GM18519 (cell line): Measurements from ENCODE around the gene CKAP4.

Source experiments
- ATAC-seq: cut with Tn5 transposase; IDR thresholded peaks from one replicate; pipeline ENCODE4 v1.9.1; 2021; ENCODE audit warnings: mild to moderate bottlenecking, moderate library complexity; ENCODE audit not compliant: unreplicated experiment, low FRiP score

The CKAP4 gene

DNA sequence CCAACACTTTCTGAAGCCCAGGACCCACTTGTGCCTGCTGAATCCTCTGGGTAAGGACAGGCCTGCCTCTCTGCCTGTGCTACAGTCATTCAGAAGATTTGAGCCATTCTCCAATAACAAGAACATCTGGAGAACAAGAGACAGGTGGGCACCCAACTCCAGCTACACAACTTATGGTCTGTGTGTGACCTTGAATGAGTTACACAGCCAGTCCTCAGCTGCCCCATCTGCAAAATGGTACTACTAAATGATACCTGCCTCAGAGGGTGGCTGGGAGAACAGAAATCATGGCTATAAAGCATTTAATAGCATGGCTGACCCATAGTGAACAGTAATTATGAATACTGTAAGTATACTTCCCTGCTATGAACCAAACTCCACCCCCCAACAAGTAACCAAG lies 4.2 kb downstream of the CKAP4 start:
- no peak for ATAC-seq

DNA sequence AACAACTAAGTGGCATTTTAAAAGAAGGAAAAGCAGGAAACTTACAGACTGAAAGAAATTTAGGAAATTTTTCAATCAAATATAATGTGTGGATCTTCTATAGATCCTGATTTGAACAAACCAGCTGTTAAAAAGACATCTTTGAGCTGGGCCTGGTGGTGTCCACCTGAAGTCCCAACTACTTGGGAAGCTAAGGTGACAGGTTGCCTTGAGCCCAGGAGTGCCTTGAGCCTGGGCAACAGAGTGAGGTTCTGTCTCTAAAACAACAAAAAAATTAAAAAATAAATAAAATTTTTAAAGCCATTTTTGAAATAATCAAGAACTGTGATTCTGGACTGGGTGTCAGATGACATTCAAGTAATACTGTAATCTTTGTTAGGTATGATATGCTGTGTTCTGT lies 7.0 kb downstream of the CKAP4 start:
- no peak for ATAC-seq

GRCh38 chr12:106239951-106240335 lies 7.9 kb downstream of the CKAP4 start:
- no peak for ATAC-seq

- no peak for ATAC-seq
These were observed 8.4 kb downstream of the CKAP4 start for GRCh38 chr12:106239241-106239950.

DNA sequence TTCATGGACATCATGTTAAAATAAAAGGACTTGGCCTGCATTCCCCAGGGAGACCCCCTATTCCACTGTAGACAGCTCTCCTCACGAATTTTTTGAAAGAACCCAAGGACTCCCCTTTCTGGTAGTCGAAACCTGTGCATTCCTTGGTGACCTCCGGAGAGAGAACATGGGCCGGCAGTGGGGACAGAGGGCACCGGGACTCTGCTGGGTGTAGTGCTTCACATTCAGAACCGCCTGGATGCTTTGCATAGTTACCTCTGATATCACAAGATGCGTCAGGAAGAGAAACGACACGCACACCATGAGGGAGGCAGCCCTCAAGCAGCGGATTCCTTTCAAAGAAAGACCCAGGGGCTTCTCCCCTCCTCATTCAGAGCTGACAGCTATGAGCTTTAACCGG lies 9.7 kb downstream of the CKAP4 start:
- no peak for ATAC-seq

- ATAC-seq = no peak
These were observed 12.1 kb downstream of the CKAP4 start for GRCh38 chr12:106235770-106236169.

GRCh38 chr12:106234449-106234848 lies 13.4 kb downstream of the CKAP4 start:
- no peak for ATAC-seq

GRCh38 chr12:106233011-106233410 lies 14.8 kb downstream of the CKAP4 start:
- no peak for ATAC-seq

- ATAC-seq = no peak
These were observed 18.7 kb downstream of the CKAP4 start for GRCh38 chr12:106229036-106229591.

GRCh38 chr12:106228320-106228710 lies 19.5 kb downstream of the CKAP4 start:
- no peak for ATAC-seq

DNA sequence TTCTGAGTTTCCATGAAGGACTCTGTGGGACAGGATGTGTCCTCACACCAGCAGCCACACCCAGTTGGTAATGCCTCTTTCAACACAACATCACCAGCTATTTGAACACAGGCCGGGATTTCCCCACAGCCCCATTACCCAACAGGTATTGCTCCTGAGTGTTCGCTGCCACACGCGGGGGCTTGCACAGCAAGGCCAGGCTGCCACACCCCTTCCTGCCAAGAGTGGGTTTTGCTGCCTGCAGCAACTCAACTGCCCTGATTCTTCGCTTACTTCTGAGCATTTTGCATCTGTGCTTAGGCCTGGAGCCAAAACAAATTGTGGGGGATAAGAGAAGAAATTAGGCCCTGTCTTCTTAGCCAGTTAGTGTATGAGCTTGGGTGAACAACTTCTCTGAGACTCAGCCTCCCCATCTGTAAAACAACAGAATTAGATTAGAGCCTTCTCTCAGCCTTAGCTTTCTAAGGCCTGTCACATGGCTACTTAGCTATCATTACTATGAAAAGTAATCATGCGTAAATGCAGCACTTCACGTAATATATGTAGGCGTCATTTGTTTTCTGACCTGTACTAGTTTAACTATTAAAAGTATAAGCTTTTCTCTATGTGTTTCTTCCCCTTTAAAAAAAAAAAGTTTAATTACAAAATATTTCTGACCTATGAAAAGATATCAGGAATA lies 20.0 kb downstream of the CKAP4 start:
- ATAC-seq = no peak

DNA sequence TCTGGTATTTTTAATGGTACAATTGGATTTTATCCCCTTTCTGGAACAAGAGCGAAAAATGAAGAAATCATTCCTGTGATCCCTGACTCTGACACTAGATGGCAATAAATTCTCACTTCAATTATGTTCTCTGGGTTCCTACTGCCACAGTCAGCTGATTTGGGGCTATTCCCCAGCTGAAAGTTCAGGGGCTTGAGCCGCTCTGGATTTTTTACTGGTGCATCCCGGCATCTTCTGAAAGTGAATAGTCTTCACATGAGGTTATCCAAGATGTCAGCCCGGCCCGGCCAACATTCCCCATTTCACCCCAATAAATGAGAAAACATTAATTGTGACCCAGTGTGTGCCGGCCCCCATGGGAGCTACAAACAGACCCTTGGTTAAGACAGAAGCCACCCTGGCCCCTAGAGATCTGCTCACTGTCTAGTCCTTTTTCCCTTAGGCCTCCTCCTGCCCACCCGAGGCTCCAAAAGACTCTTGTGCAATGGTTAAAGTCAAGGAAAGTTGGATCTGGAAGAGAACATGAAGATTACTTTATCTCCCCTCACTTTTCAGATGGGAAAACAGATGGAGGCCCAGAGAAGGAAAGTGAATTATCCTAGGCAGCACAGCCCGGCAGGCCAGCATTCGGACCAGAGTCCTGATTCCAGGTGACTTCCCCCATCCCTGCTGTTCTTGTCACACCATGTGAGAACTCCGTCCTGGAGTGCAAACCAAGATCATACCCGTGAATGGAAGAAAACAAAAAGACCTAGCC lies 20.8 kb downstream of the CKAP4 start:
- ATAC-seq = no peak

DNA sequence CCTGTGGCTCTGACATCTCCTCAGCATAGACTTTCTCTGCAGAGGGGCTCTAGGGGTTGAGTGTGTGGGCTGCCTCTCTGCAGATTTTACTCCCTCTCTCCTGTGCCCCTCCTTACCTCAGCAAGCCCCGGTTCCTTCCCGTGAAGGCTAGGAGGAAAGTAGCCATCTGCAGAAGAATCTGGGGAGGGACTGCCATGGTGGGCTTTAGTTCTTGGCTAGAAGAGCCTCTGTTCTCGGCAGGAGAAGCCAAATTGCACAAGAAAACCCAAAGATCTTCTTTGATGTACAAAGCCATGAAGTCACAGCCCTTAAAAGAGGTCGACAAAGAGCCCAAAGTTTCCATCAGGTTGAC lies 23.5 kb downstream of the CKAP4 start:
- ATAC-seq = no peak

DNA sequence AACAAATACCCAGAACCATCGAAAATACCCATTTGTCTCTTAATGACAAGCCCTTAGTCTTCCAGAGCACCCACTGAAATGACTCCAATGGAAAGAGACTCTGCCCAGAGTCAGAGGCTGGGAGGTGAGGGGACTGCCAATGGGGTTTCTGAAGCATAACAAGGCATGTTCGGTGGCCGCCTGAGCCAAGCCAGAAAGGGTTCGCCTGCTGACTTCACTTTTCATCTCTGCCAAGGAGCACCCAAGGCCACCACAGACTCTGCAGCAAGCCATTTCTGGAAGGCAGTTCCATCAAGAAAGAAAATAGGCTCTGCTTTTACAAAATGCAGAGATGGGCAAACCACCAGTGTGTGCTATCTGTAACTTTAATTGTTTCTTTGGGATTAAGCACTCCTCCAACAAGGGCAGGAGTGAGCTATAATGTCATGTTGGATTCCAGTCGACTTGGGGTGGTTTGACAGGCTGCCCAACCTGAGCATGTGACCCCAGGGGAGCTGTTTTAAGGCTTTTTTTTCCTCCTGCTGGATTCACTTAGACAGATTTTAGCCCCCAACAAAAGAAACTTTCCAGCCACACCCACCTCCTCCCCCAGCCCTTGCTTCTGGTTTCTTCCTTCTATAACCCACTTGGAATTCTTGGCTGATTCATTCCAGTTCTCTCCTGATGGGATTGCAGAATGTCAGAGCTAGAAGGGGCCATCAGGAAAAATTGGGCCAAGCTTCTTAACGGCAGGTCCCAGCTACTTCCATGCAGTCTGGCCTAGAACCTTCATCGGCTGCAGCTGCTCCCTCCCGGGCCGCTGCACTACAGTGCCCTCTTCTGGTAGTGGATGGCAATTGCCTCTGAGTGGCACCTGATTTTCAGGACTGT lies 24.1 kb downstream of the CKAP4 start:
- peak; percentile 66 for ATAC-seq

- no peak for ATAC-seq
These were observed 27.3 kb downstream of the CKAP4 start for GRCh38 chr12:106220536-106220935.

GRCh38 chr12:106219043-106219442 lies 28.8 kb downstream of the CKAP4 start:
- no peak for ATAC-seq

GRCh38 chr12:106217706-106218105 lies 30.1 kb downstream of the CKAP4 start:
- no peak for ATAC-seq

DNA sequence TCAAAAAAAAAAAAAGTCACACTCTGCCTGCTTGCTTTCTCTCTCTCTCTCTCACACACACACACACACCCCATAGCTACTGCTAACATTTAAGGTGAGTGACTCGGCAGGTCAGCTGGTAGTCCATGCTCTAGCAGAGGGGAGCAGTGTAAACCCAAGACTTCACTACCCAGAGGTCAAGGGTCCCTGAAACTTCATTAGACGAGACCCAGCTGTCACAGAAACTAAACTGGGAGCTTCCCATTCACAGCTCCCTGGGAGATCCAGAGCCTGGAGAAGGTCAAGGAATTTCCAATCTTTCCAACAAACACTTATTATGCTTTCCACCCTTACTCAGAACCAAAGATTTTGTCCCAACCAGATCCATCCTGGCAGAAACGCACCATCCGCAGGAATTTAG lies 33.2 kb downstream of the CKAP4 start:
- no peak for ATAC-seq

DNA sequence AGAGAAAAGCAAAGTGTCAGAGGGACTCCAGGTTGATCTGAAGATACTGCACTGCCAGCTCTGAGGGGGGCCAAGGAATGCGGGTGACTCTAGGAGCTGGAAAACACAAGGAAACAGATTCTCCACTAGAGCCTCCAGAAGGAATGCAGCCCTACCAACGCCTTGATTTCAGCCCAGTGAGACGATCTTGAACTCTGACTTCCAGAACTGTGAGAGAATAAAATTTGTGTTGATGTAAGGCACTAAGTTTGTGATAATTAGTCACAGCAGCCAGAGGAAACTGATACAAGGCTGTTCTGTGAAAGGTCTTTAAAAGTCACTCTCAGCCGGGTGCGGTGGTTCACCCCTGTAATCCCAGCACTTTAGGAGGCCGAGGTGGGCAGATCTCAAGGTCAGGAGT lies 34.2 kb downstream of the CKAP4 start:
- no peak for ATAC-seq

- ATAC-seq = no peak
These were observed 35.8 kb downstream of the CKAP4 start for GRCh38 chr12:106211973-106212372.
